Mesendoderm (in vitro differentiated cells): ENCODE measurements around the gene AS3MT.
A peak's percentile ranks its signal among the peaks of the same experiment; 100 is the strongest.

Experiments used
- DNase-seq: peaks from one replicate; pipeline ENCODE4 v3.0.0; 2013
- H2AK5ac ChIP-seq: 2 replicates; pipeline ENCODE4 v1.6.1; 2013; ENCODE audit warnings: low read length, inconsistent platforms
- H2BK120ac ChIP-seq: 2 replicates; pipeline ENCODE4 v1.6.1; 2013; ENCODE audit warnings: low read depth, mild to moderate bottlenecking, low read length, moderate library complexity, mixed read lengths
- H2BK15ac ChIP-seq: replicated peaks from 2 replicates; pipeline ENCODE4 v1.6.1; 2013; ENCODE audit warnings: low read depth, mild to moderate bottlenecking, moderate library complexity
- H2BK5ac ChIP-seq: 2 replicates; pipeline ENCODE4 v1.6.1; 2013; ENCODE audit warnings: low read length, inconsistent platforms
- H3K18ac ChIP-seq: 2 replicates; pipeline ENCODE4 v1.6.1; 2013; ENCODE audit warnings: mild to moderate bottlenecking, low read length, mixed read lengths
- H3K23ac ChIP-seq: one replicate; pipeline ENCODE4 v1.6.1; 2013; ENCODE audit warnings: low read length
- H3K27ac ChIP-seq: 2 replicates; pipeline ENCODE4 v1.5.1; 2013; ENCODE audit warnings: low read depth, mild to moderate bottlenecking, inconsistent platforms, low read length, moderate library complexity
- H3K27me3 ChIP-seq: 2 replicates; pipeline ENCODE4 v1.6.1; 2013; ENCODE audit warnings: low read length, control low read depth, mild to moderate bottlenecking, inconsistent platforms; ENCODE audit not compliant: insufficient read depth, poor library complexity
- H3K36me3 ChIP-seq: 2 replicates; pipeline ENCODE4 v1.6.1; 2013; ENCODE audit warnings: low read length, inconsistent platforms; ENCODE audit not compliant: control insufficient read depth, insufficient read depth
- H3K4ac ChIP-seq: one replicate; pipeline ENCODE4 v1.6.1; 2013; ENCODE audit warnings: low read depth, mild to moderate bottlenecking, low read length, moderate library complexity
- H3K4me1 ChIP-seq: 2 replicates; pipeline ENCODE4 v1.6.1; 2013; ENCODE audit warnings: low read depth, low read length, inconsistent platforms; ENCODE audit not compliant: control insufficient read depth
- H3K4me2 ChIP-seq: 2 replicates; pipeline ENCODE4 v1.6.1; 2013; ENCODE audit warnings: low read length
- H3K4me3 ChIP-seq: 2 replicates; pipeline ENCODE4 v1.5.1; 2013; ENCODE audit warnings: mild to moderate bottlenecking, low read length
- H3K56ac ChIP-seq: one replicate; pipeline ENCODE4 v1.6.1; 2013; ENCODE audit warnings: low read length
- H3K79me1 ChIP-seq: 2 replicates; pipeline ENCODE4 v1.6.1; 2013; ENCODE audit warnings: low read length, inconsistent platforms
- H3K79me2 ChIP-seq: 2 replicates; pipeline ENCODE4 v1.6.1; 2013; ENCODE audit warnings: mild to moderate bottlenecking, low read length; ENCODE audit not compliant: control insufficient read depth, insufficient read depth
- H3K9ac ChIP-seq: 2 replicates; pipeline ENCODE4 v1.6.1; 2013; ENCODE audit warnings: low read length, inconsistent platforms
- H4K5ac ChIP-seq: one replicate; pipeline ENCODE4 v1.6.1; 2013; ENCODE audit warnings: low read length
- H4K8ac ChIP-seq: one replicate; pipeline ENCODE4 v1.6.1; 2013; ENCODE audit warnings: low read depth, mild to moderate bottlenecking, control low read depth, low read length, moderate library complexity
- WGBS: extraction: QIAGEN DNeasy Blood & Tissue Kit; methylation state at CpG from one replicate; pipeline ENCODE4 v1.1.7; 2013; ENCODE audit warnings: low lambda C conversion rate, missing lambda C conversion rate; ENCODE audit not compliant: insufficient coverage; ENCODE audit errors: extremely low coverage; 5-methylcytosine and 5-hydroxymethylcytosine counted together

Gene AS3MT

DNA sequence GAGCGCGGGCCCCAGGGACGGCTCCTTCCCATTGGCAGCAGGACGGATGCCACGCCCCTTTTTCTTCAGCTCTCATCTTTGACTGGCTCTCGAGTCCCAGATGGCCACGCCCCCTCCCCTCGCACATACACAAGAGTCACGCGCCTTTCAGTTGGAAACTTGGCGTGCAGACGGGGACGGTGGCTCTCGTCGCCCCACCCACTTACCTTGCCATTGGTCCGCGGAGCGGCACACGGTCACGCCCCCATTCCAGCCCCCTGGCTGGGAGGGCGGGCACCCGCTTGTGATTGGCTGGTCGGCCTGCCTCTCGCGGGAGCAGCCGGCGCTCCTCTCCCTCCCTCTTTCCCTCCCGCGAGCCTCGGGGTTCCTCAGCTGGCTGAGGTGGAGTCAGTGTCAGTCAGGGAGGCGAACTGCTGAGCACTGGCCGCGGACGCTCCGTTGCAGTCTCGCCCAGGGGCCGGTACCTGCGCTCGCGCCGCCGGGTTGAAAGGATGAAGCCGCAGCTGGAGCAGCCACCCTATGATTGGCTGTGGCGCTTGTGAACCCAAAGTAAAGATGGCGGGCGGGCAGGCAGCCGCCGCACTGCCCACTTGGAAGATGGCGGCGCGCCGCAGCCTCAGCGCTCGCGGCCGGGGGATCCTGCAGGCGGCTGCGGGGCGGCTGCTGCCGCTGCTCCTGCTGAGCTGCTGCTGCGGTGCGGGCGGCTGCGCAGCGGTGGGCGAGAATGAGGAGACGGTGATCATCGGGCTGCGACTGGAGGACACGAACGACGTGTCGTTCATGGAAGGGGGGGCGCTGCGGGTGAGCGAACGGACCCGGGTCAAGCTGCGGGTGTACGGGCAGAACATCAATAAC, 48.9 kb downstream of the AS3MT start, which contains the start of gene CNNM2:
CNNM2 (plus strand) TSS at position 333 of the 855 bp plus-strand sequence; CDS start at position 520, 187 bp downstream.
- no CpG with 5 or more reads among the region's 80 CpGs for WGBS
- DNase-seq = peak; percentile 100
- H2AK5ac ChIP-seq = no peak within 1 kb of the TSS

GRCh38 chr10:102918817-102919245, 49.6 kb downstream of the AS3MT start:
- H2BK5ac ChIP-seq = no peak overlapping the region
- H3K27ac ChIP-seq = no peak overlapping the region
- H2BK15ac ChIP-seq = no peak overlapping the region
- peak overlapping the region; percentile 66 for H3K4me2 ChIP-seq
- peak overlapping the region; percentile 94 for H3K4me3 ChIP-seq
- DNase-seq = peak; percentile 43
- H3K79me1 ChIP-seq = no peaks in the 10 kb centered on the region
- H3K18ac ChIP-seq = no peak overlapping the region
- H3K9ac ChIP-seq = peak overlapping the region; percentile 82
- H3K27me3 ChIP-seq = no peaks in the 10 kb centered on the region
- H3K79me2 ChIP-seq = no peaks in the 10 kb centered on the region
- peak overlapping the region; percentile 96 for H3K56ac ChIP-seq
- no peak overlapping the region for H4K5ac ChIP-seq
- H3K23ac ChIP-seq = peak overlapping the region; percentile 94
- no peaks in the 10 kb centered on the region for H3K36me3 ChIP-seq
- H4K8ac ChIP-seq = no peak overlapping the region
- H3K4me1 ChIP-seq = peaks cover 6% of the 10 kb centered on the region
- WGBS = no CpG with 5 or more reads among the region's 49 CpGs
- no peak overlapping the region for H2AK5ac ChIP-seq
- H2BK120ac ChIP-seq = no peak overlapping the region
- no peak overlapping the region for H3K4ac ChIP-seq

More for the DNA sequence above, 48.9 kb downstream of the AS3MT start, which contains the start of gene CNNM2:
- no peak within 1 kb of the TSS for H4K8ac ChIP-seq
- no peaks in the 10 kb centered on the region for H3K36me3 ChIP-seq
- H3K27ac ChIP-seq = no peak within 1 kb of the TSS
- H3K27me3 ChIP-seq = no peaks in the 10 kb centered on the region
- H3K4me1 ChIP-seq = peaks cover 6% of the 10 kb centered on the region
- H3K79me1 ChIP-seq = no peaks in the 10 kb centered on the region
- peak within 1 kb of the TSS; percentile 96 for H3K56ac ChIP-seq
- peak within 1 kb of the TSS; percentile 94 for H3K4me3 ChIP-seq
- H3K79me2 ChIP-seq = no peaks in the 10 kb centered on the region
- H3K9ac ChIP-seq = peak within 1 kb of the TSS; percentile 82
- H4K5ac ChIP-seq = no peak within 1 kb of the TSS
- H2BK5ac ChIP-seq = no peak within 1 kb of the TSS
- no peak within 1 kb of the TSS for H3K18ac ChIP-seq
- H3K23ac ChIP-seq = peak within 1 kb of the TSS; percentile 94
- H2BK120ac ChIP-seq = no peak within 1 kb of the TSS
- peak within 1 kb of the TSS; percentile 86 for H3K4me2 ChIP-seq
- no peak within 1 kb of the TSS for H2BK15ac ChIP-seq
- H3K4ac ChIP-seq = no peak within 1 kb of the TSS

- Histone ChIP-seq H3K56ac (peak overlapping the region; percentile 85), H4K8ac (no peak overlapping the region), H3K27ac (no peak overlapping the region), H3K79me2 (no peaks in the 10 kb centered on the region), H3K18ac (no peak overlapping the region), H3K27me3 (no peaks in the 10 kb centered on the region), H3K4me1 (peaks cover 6% of the 10 kb centered on the region), H3K79me1 (no peaks in the 10 kb centered on the region), H3K9ac (peak overlapping the region; percentile 82), H3K36me3 (no peaks in the 10 kb centered on the region), H2AK5ac (no peak overlapping the region), H2BK15ac (no peak overlapping the region), H4K5ac (no peak overlapping the region), H3K4me2 (peak overlapping the region; percentile 66), H2BK120ac (no peak overlapping the region), H3K4ac (no peak overlapping the region), H2BK5ac (no peak overlapping the region), H3K23ac (peak overlapping the region; percentile 94), H3K4me3 (peak overlapping the region; percentile 94)
- peak; percentile 59 for DNase-seq
- no CpG with 5 or more reads among the region's 47 CpGs for WGBS
Measured at GRCh38 chr10:102919246-102919959, 50.1 kb downstream of the AS3MT start.

GRCh38 chr10:102919992-102920739, 50.9 kb downstream of the AS3MT start:
- Histone ChIP-seq H3K27me3 (no peaks in the 10 kb centered on the region), H3K23ac (peak overlapping the region; percentile 16), H3K4me1 (peaks cover 6% of the 10 kb centered on the region), H4K5ac (no peak overlapping the region), H3K56ac (no peak overlapping the region), H3K79me1 (no peaks in the 10 kb centered on the region), H3K4me2 (peak overlapping the region; percentile 66), H3K79me2 (no peaks in the 10 kb centered on the region), H3K4ac (no peak overlapping the region), H4K8ac (no peak overlapping the region), H2BK120ac (no peak overlapping the region), H2BK15ac (no peak overlapping the region), H3K27ac (no peak overlapping the region), H2BK5ac (no peak overlapping the region), H3K18ac (no peak overlapping the region), H3K4me3 (peak overlapping the region; percentile 94), H3K9ac (peak overlapping the region; percentile 82), H2AK5ac (no peak overlapping the region), H3K36me3 (no peaks in the 10 kb centered on the region)
- DNase-seq = peak; percentile 68
- WGBS = no CpG with 5 or more reads among the region's 9 CpGs

DNA sequence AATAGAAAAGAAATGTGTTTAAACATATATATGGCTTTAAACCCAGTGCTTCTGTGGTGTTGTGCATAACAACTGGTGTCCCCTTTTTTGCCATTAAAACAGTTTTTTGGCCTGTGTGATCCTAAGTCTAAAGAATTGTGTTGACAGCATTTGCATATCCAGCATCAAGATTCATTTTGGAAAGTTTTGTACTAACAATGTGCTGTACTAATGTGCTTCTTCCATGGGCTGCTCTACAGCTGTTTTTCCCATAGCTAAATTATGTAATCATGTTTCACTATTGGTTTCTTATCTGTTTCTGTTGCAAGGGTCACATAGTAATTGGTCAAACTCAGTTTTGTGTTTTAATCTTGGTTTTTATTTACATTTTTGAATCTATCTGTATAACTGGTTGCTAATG, 54.3 kb downstream of the AS3MT start:
- Histone ChIP-seq H3K9ac (no peak overlapping the region), H2BK5ac (no peak overlapping the region), H3K27me3 (no peaks in the 10 kb centered on the region), H3K23ac (no peak overlapping the region), H3K27ac (no peak overlapping the region), H3K36me3 (no peaks in the 10 kb centered on the region), H3K4me1 (peaks cover 6% of the 10 kb centered on the region), H4K8ac (no peak overlapping the region), H3K4me2 (no peak overlapping the region), H2AK5ac (no peak overlapping the region), H3K79me1 (no peaks in the 10 kb centered on the region), H2BK120ac (no peak overlapping the region), H3K56ac (no peak overlapping the region), H4K5ac (no peak overlapping the region), H2BK15ac (no peak overlapping the region), H3K18ac (no peak overlapping the region), H3K4me3 (no peak overlapping the region), H3K4ac (no peak overlapping the region), H3K79me2 (no peaks in the 10 kb centered on the region)
- DNase-seq = no peak
